ENCODE data around the gene IQGAP3. TPM values are rescaled to one million over a fixed set of nuclear protein-coding genes. Genes with fewer than 3 reads are reported as not detected.

IQGAP3 gene
- polyA plus RNA-seq, 1 donor from 2014 or later, result not detected

DNA sequence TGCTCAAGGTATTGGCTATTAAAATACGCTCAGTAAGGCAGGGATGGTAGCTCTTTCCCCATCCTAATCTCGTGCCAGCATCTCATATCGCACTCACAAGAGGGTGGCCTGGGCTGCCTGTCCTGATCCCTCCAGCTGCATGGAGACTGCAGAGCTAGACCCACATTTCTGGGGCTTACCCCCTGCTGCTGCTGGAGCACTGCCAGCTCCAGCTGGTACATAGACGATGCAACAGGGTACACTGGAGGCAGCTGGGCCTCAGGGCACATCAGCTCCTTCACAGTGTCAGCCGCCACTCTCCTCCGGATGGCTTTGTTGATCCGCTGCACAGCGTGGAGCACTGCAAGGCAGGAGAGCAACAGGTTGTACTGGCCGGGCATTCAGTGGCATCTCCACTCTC is 16.0 kb downstream of the IQGAP3 start:
- Histone ChIP-seq H4K20me1 (ENCODE audit: insufficient read depth) (no peaks in the 10 kb centered on the region), H3K27me3 (ENCODE audit: insufficient read depth, low read depth, low read length) (no peaks in the 10 kb centered on the region), H3K9me3 (ENCODE audit: low read length) (no peaks in the 10 kb centered on the region), H3K36me3 (ENCODE audit: insufficient read depth, low read length) (no peaks in the 10 kb centered on the region), H3K4me2 (ENCODE audit: low read length) (no peak overlapping the region), H3K79me2 (replicated peaks; ENCODE audit: insufficient read depth, low read length) (no peaks in the 10 kb centered on the region), H3K9ac (ENCODE audit: low read length) (peak overlapping the region; percentile 6), H3K27ac (ENCODE audit: low read length) (peak overlapping the region; percentile 69), H3K9me2 (ENCODE audit: insufficient read depth, low read length) (no peaks in the 10 kb centered on the region), H3F3A (ENCODE audit: insufficient read depth, low read length, poor library complexity, severe bottlenecking) (no peaks in the 10 kb centered on the region), H2AFZ (ENCODE audit: low read depth, low read length) (no peak overlapping the region), H3K4me3 (ENCODE audit: low read length) (peak overlapping the region; percentile 22)
- TF ChIP-seq TAF1 (IDR thresholded peaks at IDR 0.05; ENCODE audit: low read depth), result no peak
- TF ChIP-seq MXI1 (conservative IDR thresholded peaks at IDR 0.05; ENCODE audit: poor library complexity, severe bottlenecking), result no peak
- no peak for TF ChIP-seq SMC3 (conservative IDR thresholded peaks at IDR 0.05; ENCODE audit: poor library complexity)
- TF ChIP-seq RAD21 (conservative IDR thresholded peaks at IDR 0.05), result no peak
- TF ChIP-seq POLR2AphosphoS5 (IDR thresholded peaks at IDR 0.05), result no peak
- TF ChIP-seq EP300 (conservative IDR thresholded peaks at IDR 0.05; ENCODE audit: poor library complexity, severe bottlenecking), result no peak
- TF ChIP-seq, protein P1, sequence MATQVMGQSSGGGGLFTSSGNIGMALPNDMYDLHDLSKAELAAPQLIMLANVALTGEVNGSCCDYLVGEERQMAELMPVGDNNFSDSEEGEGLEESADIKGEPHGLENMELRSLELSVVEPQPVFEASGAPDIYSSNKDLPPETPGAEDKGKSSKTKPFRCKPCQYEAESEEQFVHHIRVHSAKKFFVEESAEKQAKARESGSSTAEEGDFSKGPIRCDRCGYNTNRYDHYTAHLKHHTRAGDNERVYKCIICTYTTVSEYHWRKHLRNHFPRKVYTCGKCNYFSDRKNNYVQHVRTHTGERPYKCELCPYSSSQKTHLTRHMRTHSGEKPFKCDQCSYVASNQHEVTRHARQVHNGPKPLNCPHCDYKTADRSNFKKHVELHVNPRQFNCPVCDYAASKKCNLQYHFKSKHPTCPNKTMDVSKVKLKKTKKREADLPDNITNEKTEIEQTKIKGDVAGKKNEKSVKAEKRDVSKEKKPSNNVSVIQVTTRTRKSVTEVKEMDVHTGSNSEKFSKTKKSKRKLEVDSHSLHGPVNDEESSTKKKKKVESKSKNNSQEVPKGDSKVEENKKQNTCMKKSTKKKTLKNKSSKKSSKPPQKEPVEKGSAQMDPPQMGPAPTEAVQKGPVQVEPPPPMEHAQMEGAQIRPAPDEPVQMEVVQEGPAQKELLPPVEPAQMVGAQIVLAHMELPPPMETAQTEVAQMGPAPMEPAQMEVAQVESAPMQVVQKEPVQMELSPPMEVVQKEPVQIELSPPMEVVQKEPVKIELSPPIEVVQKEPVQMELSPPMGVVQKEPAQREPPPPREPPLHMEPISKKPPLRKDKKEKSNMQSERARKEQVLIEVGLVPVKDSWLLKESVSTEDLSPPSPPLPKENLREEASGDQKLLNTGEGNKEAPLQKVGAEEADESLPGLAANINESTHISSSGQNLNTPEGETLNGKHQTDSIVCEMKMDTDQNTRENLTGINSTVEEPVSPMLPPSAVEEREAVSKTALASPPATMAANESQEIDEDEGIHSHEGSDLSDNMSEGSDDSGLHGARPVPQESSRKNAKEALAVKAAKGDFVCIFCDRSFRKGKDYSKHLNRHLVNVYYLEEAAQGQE (IDR thresholded peaks at IDR 0.05; ENCODE audit: borderline replicate concordance), result no peak
- TF ChIP-seq, protein P2, sequence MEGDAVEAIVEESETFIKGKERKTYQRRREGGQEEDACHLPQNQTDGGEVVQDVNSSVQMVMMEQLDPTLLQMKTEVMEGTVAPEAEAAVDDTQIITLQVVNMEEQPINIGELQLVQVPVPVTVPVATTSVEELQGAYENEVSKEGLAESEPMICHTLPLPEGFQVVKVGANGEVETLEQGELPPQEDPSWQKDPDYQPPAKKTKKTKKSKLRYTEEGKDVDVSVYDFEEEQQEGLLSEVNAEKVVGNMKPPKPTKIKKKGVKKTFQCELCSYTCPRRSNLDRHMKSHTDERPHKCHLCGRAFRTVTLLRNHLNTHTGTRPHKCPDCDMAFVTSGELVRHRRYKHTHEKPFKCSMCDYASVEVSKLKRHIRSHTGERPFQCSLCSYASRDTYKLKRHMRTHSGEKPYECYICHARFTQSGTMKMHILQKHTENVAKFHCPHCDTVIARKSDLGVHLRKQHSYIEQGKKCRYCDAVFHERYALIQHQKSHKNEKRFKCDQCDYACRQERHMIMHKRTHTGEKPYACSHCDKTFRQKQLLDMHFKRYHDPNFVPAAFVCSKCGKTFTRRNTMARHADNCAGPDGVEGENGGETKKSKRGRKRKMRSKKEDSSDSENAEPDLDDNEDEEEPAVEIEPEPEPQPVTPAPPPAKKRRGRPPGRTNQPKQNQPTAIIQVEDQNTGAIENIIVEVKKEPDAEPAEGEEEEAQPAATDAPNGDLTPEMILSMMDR (IDR thresholded peaks at IDR 0.05; ENCODE audit: poor library complexity, severe bottlenecking), result no peak

DNA sequence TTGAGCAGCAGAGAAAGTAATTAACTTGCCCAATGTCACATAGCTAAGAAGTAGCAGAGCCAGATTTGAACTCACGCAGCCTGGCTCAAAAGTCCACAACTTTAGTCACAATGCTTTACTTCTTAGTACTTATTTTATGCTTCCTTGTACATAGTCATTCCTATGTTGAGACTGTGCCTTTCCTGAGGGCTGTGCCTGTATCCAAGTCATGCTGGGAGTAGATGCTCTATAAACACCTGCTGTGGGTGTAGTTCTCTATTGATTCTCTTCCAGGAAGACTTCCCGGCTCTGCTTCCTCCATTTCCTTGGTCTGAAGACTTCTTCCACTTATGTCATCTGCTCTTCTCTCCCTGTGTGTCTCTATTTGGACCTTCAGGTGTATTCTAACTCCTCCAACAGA is 16.6 kb downstream of the IQGAP3 start:
- Histone ChIP-seq H3K9ac (ENCODE audit: low read length) (no peak overlapping the region), H4K20me1 (ENCODE audit: insufficient read depth) (no peaks in the 10 kb centered on the region), H3K36me3 (ENCODE audit: insufficient read depth, low read length) (no peaks in the 10 kb centered on the region)

More for the DNA sequence above, 16.6 kb downstream of the IQGAP3 start:
- TF ChIP-seq, protein P1 (IDR thresholded peaks at IDR 0.05; ENCODE audit: borderline replicate concordance), result no peak
- TF ChIP-seq RAD21 (conservative IDR thresholded peaks at IDR 0.05), result no peak
- no peak for TF ChIP-seq POLR2AphosphoS5 (IDR thresholded peaks at IDR 0.05)
- TF ChIP-seq, protein P2 (IDR thresholded peaks at IDR 0.05; ENCODE audit: poor library complexity, severe bottlenecking), result no peak
- TF ChIP-seq EZH2 (IDR thresholded peaks at IDR 0.05; ENCODE audit: borderline replicate concordance, insufficient read depth, low read length, poor library complexity, severe bottlenecking), result no peak
- no peak for TF ChIP-seq TAF1 (IDR thresholded peaks at IDR 0.05; ENCODE audit: low read depth)
- TF ChIP-seq EP300 (conservative IDR thresholded peaks at IDR 0.05; ENCODE audit: poor library complexity, severe bottlenecking), result no peak
- no peak for TF ChIP-seq MXI1 (conservative IDR thresholded peaks at IDR 0.05; ENCODE audit: poor library complexity, severe bottlenecking)
- TF ChIP-seq SMC3 (conservative IDR thresholded peaks at IDR 0.05; ENCODE audit: poor library complexity), result no peak
- Histone ChIP-seq H2AFZ (ENCODE audit: low read depth, low read length) (no peak overlapping the region), H3K27ac (ENCODE audit: low read length) (no peak overlapping the region), H3F3A (ENCODE audit: insufficient read depth, low read length, poor library complexity, severe bottlenecking) (no peaks in the 10 kb centered on the region), H3K27me3 (ENCODE audit: insufficient read depth, low read depth, low read length) (no peaks in the 10 kb centered on the region), H3K79me2 (replicated peaks; ENCODE audit: insufficient read depth, low read length) (no peaks in the 10 kb centered on the region), H3K4me2 (ENCODE audit: low read length) (no peak overlapping the region), H3K9me3 (ENCODE audit: low read length) (no peaks in the 10 kb centered on the region), H3K4me3 (ENCODE audit: low read length) (no peak overlapping the region), H3K9me2 (ENCODE audit: insufficient read depth, low read length) (no peaks in the 10 kb centered on the region)
